Measurements from ENCODE around the gene PRDM8.
"Not testable (repeated sequence)": the region's sequence is repeated elsewhere in the genome, so short reads cannot be mapped to it uniquely, and the experiment has no call there.

PRDM8 gene

GRCh38 chr4:80173401-80173800, 23.9 kb upstream of the PRDM8 start:
- TF ChIP-seq, protein P1, sequence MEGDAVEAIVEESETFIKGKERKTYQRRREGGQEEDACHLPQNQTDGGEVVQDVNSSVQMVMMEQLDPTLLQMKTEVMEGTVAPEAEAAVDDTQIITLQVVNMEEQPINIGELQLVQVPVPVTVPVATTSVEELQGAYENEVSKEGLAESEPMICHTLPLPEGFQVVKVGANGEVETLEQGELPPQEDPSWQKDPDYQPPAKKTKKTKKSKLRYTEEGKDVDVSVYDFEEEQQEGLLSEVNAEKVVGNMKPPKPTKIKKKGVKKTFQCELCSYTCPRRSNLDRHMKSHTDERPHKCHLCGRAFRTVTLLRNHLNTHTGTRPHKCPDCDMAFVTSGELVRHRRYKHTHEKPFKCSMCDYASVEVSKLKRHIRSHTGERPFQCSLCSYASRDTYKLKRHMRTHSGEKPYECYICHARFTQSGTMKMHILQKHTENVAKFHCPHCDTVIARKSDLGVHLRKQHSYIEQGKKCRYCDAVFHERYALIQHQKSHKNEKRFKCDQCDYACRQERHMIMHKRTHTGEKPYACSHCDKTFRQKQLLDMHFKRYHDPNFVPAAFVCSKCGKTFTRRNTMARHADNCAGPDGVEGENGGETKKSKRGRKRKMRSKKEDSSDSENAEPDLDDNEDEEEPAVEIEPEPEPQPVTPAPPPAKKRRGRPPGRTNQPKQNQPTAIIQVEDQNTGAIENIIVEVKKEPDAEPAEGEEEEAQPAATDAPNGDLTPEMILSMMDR (IDR thresholded peaks at IDR 0.05; ENCODE audit: low read depth, low read length) = no peak
- no peak overlapping the region for H3K4me3 ChIP-seq (ENCODE audit: low read depth, low read length)

- TF ChIP-seq, protein P1 (IDR thresholded peaks at IDR 0.05; ENCODE audit: low read depth, low read length) = no peak
- no peak overlapping the region for H3K4me3 ChIP-seq (ENCODE audit: low read depth, low read length)
Measured at GRCh38 chr4:80173841-80174240, 23.5 kb upstream of the PRDM8 start.

- not testable (repeated sequence) for H3K4me3 ChIP-seq (ENCODE audit: low read depth, low read length)
Measured at GRCh38 chr4:80177793-80178192, 19.5 kb upstream of the PRDM8 start.

- TF ChIP-seq, protein P1 (IDR thresholded peaks at IDR 0.05; ENCODE audit: low read depth, low read length) = no peak
- H3K4me3 ChIP-seq (ENCODE audit: low read depth, low read length) = no peak overlapping the region
Measured at GRCh38 chr4:80178964-80179363, 18.3 kb upstream of the PRDM8 start.

DNA sequence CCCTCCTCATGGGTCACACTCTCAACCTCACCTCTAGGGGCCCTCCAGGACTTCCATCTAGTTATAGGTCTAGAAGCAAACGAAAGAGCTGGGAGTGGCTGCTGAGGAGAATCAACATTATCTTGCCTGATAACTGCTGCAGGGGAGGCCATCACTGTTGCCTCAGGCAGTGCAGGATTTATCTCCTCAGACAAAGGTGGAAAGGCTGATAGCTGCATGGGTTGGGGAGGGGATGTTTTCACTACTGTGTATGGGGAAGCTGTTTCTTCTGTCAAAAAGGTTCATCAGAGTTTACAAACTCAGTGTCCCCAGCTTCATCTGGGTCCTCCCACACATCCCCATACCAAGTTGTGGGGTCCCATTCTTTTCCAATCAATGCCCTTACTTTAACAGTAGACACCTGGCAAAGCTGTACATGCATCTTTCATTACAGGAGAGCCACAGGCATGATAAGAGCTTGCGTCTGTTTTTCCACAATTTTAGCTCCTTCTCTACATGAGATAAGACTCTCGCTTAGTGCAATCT, 17.6 kb upstream of the PRDM8 start:
- no peak overlapping the region for H3K4me3 ChIP-seq (ENCODE audit: low read depth, low read length)
- TF ChIP-seq, protein P1 (IDR thresholded peaks at IDR 0.05; ENCODE audit: low read depth, low read length) = no peak

- TF ChIP-seq, protein P1 (IDR thresholded peaks at IDR 0.05; ENCODE audit: low read depth, low read length) = no peak
Measured at GRCh38 chr4:80180743-80181142, 16.6 kb upstream of the PRDM8 start.

DNA sequence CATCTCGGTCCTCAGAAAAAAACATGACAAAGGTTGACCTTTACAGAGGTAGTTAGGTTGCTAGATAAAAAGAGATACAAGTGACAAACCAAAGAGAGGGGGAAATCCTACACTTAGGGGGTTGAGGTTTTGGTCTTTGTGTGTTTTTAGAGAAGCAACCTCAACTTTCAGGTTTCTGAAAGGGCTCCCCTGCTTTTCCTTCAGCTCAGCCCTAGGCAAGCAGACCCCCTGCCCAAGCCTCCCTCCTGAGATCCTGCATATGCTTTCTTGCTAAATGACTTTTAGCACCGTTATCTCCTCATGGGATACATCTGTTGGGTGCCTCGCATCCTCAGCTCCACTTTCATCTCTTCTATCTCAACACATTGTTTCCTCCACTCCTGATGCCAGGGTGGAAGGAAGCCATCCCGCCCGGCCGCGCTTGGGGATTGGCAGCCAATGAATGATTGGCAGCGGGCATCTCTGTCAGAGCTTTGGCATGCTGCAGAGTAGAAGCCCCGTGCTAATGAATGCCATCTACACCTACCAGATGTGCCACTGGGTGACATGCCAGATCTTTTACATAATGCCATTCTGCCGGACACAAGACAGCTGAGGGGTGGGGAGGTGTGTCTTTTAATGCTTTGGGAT, 15.0 kb upstream of the PRDM8 start:
- H3K4me3 ChIP-seq (ENCODE audit: low read depth, low read length) = no peak overlapping the region
- TF ChIP-seq, protein P1 (IDR thresholded peaks at IDR 0.05; ENCODE audit: low read depth, low read length) = no peak

More at GRCh38 chr4:80180743-80181142, 16.6 kb upstream of the PRDM8 start:
- no peak overlapping the region for H3K4me3 ChIP-seq (ENCODE audit: low read depth, low read length)

Measured in WI38 (cell line).